SU-DHL-6 (cell line): Measurements from ENCODE around the gene ERCC5.

Experiments used
- H2AFZ ChIP-seq: fragments of 200-600 bp; sonication (generic); 2 replicates; pipeline ENCODE4 v1.6.1; 2014; ENCODE audit warnings: low read depth, mild to moderate bottlenecking, moderate library complexity, mixed read lengths, antibody characterized with exemption, low read length; ENCODE audit not compliant: severe bottlenecking
- H3F3A ChIP-seq: fragments of 200-600 bp; shearing (Covaris generic); 2 replicates; pipeline ENCODE4 v1.6.0; 2016; ENCODE audit warnings: antibody characterized with exemption, mild to moderate bottlenecking; ENCODE audit not compliant: insufficient read depth
- H3K27ac ChIP-seq: fragments of 200-600 bp; sonication (generic); 2 replicates; pipeline ENCODE4 v1.5.1; 2016; ENCODE audit warnings: low read depth, mild to moderate bottlenecking, low read length, moderate library complexity, mixed read lengths
- H3K27me3 ChIP-seq: fragments of 200-600 bp; sonication (generic), shearing (Covaris generic); 2 replicates; pipeline ENCODE4 v1.6.0; 2014; ENCODE audit warnings: mild to moderate bottlenecking, low read length
- H3K36me3 ChIP-seq: fragments of 200-600 bp; sonication (generic); 2 replicates; pipeline ENCODE4 v1.6.1; 2014; ENCODE audit warnings: mild to moderate bottlenecking, low read length, mixed read lengths
- H3K4me2 ChIP-seq: fragments of 300-600, 200-600 bp; shearing (Covaris generic), sonication (generic); 2 replicates; pipeline ENCODE4 v1.6.0; 2014; ENCODE audit warnings: low read length, low read depth, mild to moderate bottlenecking; ENCODE audit not compliant: poor library complexity, severe bottlenecking
- H3K4me3 ChIP-seq: fragments of 200-600 bp; sonication (generic); 2 replicates; pipeline ENCODE4 v1.5.1; 2014; ENCODE audit warnings: antibody characterized with exemption, low read length, mild to moderate bottlenecking, mixed read lengths; ENCODE audit not compliant: insufficient read depth, poor library complexity, severe bottlenecking
- H3K79me2 ChIP-seq: fragments of 200-600 bp; sonication (generic); 2 replicates; pipeline ENCODE4 v1.6.1; 2014; ENCODE audit warnings: mild to moderate bottlenecking, low read length, moderate library complexity; ENCODE audit not compliant: insufficient read depth
- H3K9ac ChIP-seq: fragments of 200-600 bp; sonication (generic); 2 replicates; pipeline ENCODE4 v1.7.0; 2014; ENCODE audit warnings: mild to moderate bottlenecking, low read length
- H3K9me2 ChIP-seq: fragments of 200-600 bp; sonication (generic); replicated peaks from 2 replicates; pipeline ENCODE4 v1.6.1; 2014; ENCODE audit warnings: low read length; ENCODE audit not compliant: insufficient read depth
- H3K9me3 ChIP-seq: fragments of 200-600 bp; sonication (generic); 2 replicates; pipeline ENCODE4 v1.6.1; 2014; ENCODE audit warnings: low read length, mixed read lengths; ENCODE audit not compliant: insufficient read depth
- H4K20me1 ChIP-seq: fragments of 200-600 bp; sonication (generic); 2 replicates; pipeline ENCODE4 v1.6.1; 2014; ENCODE audit warnings: low read depth, mild to moderate bottlenecking, antibody characterized with exemption, low read length, moderate library complexity, mixed read lengths
- CTCF ChIP-seq: fragments of 200-600 bp; sonication (generic); IDR thresholded peaks from one replicate; pipeline ENCODE4 v1.5.1; 2017; ENCODE audit warnings: antibody characterized with exemption, mild to moderate bottlenecking, low read length, moderate library complexity; ENCODE audit not compliant: insufficient read depth, poor library complexity, severe bottlenecking
- EZH2phosphoT487 ChIP-seq: fragments of 200-600 bp; sonication (generic), shearing (Covaris generic); conservative IDR thresholded peaks from 2 replicates; pipeline ENCODE4 v1.6.1; 2018; ENCODE audit warnings: mild to moderate bottlenecking, antibody characterized with exemption, low read length, moderate library complexity, mixed read lengths

ERCC5 gene

GRCh38 chr13:102907016-102907756 is 61.4 kb downstream of the ERCC5 start:
- Histone ChIP-seq H3K79me2 (no peaks in the 10 kb centered on the region), H4K20me1 (no peaks in the 10 kb centered on the region), H3K9ac (no peak overlapping the region), H3F3A (no peaks in the 10 kb centered on the region), H3K9me2 (no peaks in the 10 kb centered on the region), H3K9me3 (no peaks in the 10 kb centered on the region), H2AFZ (no peak overlapping the region), H3K27ac (no peak overlapping the region), H3K36me3 (no peaks in the 10 kb centered on the region), H3K4me3 (no peak overlapping the region), H3K4me2 (no peak overlapping the region), H3K27me3 (no peaks in the 10 kb centered on the region)
- TF ChIP-seq EZH2phosphoT487: no peak
- TF ChIP-seq CTCF: no peak

GRCh38 chr13:102907886-102908515 is 62.2 kb downstream of the ERCC5 start:
- Histone ChIP-seq H3K27me3 (no peaks in the 10 kb centered on the region), H3K27ac (no peak overlapping the region), H2AFZ (no peak overlapping the region), H3K9me2 (no peaks in the 10 kb centered on the region), H3F3A (no peaks in the 10 kb centered on the region), H3K9me3 (no peaks in the 10 kb centered on the region), H3K79me2 (no peaks in the 10 kb centered on the region), H3K9ac (no peak overlapping the region), H3K36me3 (no peaks in the 10 kb centered on the region), H3K4me3 (no peak overlapping the region), H3K4me2 (no peak overlapping the region), H4K20me1 (no peaks in the 10 kb centered on the region)
- TF ChIP-seq EZH2phosphoT487: no peak
- TF ChIP-seq CTCF: no peak

- no peak overlapping the region for H3K9ac ChIP-seq
- no peaks in the 10 kb centered on the region for H3F3A ChIP-seq
- no peak overlapping the region for H2AFZ ChIP-seq
- no peak overlapping the region for H3K4me2 ChIP-seq
- H3K79me2 ChIP-seq: no peaks in the 10 kb centered on the region
- H3K36me3 ChIP-seq: no peaks in the 10 kb centered on the region
- H3K9me3 ChIP-seq: no peaks in the 10 kb centered on the region
- H4K20me1 ChIP-seq: no peaks in the 10 kb centered on the region
- TF ChIP-seq EZH2phosphoT487 (no peak), CTCF (no peak)
- no peaks in the 10 kb centered on the region for H3K27me3 ChIP-seq
- no peaks in the 10 kb centered on the region for H3K9me2 ChIP-seq
- H3K4me3 ChIP-seq: no peak overlapping the region
- H3K27ac ChIP-seq: no peak overlapping the region
These were observed 64.1 kb downstream of the ERCC5 start for GRCh38 chr13:102909971-102910370.
